ENCODE data around the gene IRF2.

DNA sequence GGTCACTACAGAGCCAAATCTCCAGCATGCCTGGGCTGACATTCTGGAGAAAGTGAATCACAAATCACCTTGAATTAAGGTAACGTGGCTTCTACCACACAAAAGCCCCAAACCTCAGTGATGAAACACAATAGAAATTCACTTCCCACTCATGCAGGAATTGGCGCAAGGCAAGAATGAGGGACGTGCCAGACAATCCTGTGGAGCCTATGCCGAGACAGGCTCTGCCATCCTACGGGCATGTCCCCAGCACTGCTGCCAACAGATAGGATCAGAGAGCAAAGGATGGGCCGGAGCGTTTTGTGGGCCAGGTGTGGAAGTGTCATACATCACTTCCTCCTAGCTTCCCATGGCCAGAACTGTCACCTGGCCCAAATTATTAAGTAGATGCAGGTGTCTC lies 118.0 kb downstream of the IRF2 start:
- no peak for TF ChIP-seq POLR2A (IDR thresholded peaks at IDR 0.05)
- TF ChIP-seq, protein P1, sequence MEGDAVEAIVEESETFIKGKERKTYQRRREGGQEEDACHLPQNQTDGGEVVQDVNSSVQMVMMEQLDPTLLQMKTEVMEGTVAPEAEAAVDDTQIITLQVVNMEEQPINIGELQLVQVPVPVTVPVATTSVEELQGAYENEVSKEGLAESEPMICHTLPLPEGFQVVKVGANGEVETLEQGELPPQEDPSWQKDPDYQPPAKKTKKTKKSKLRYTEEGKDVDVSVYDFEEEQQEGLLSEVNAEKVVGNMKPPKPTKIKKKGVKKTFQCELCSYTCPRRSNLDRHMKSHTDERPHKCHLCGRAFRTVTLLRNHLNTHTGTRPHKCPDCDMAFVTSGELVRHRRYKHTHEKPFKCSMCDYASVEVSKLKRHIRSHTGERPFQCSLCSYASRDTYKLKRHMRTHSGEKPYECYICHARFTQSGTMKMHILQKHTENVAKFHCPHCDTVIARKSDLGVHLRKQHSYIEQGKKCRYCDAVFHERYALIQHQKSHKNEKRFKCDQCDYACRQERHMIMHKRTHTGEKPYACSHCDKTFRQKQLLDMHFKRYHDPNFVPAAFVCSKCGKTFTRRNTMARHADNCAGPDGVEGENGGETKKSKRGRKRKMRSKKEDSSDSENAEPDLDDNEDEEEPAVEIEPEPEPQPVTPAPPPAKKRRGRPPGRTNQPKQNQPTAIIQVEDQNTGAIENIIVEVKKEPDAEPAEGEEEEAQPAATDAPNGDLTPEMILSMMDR (IDR thresholded peaks at IDR 0.05): no peak

Measured in adrenal gland (tissue), 5 donors.